Brain microvascular endothelial cell (primary cell): ENCODE results near the gene PMEPA1.

Experiments
- DNase-seq: peaks from one replicate; pipeline ENCODE4 v3.0.0-alpha.2; 2020
- H3K27ac ChIP-seq: fragments of 250-450 bp; sonication (Bioruptor Pico); 2 replicates; pipeline ENCODE4 v1.5.1; 2020; ENCODE audit warnings: mild to moderate bottlenecking, moderate library complexity
- H3K27me3 ChIP-seq: fragments of 250-450 bp; sonication (Bioruptor Pico); replicated peaks from 2 replicates; pipeline ENCODE4 v1.5.1; 2020; ENCODE audit warnings: mild to moderate bottlenecking
- H3K36me3 ChIP-seq: fragments of 250-450 bp; sonication (Bioruptor Pico); replicated peaks from 2 replicates; pipeline ENCODE4 v1.5.1; 2020; ENCODE audit warnings: mild to moderate bottlenecking
- H3K4me3 ChIP-seq: 2 replicates; pipeline ENCODE4 v1.5.1; 2011; ENCODE audit warnings: low read depth, mild to moderate bottlenecking, control low read depth, low read length, moderate library complexity
- in situ Hi-C: cut with HindIII; loops from 2 replicates; pipeline ENCODE4 v1.10.0; 2017; ENCODE audit warnings: low sequenced_read_pairs, low pct_ligation_motif_present
- TF ChIP-seq, protein P1 (sequence below): IDR thresholded peaks from 2 replicates; pipeline ENCODE4 v1.5.1; 2011; ENCODE audit warnings: low read depth, mild to moderate bottlenecking, moderate library complexity, low read length, control low read depth, inconsistent platforms; ENCODE audit errors: missing control alignments

PMEPA1 gene

DNA sequence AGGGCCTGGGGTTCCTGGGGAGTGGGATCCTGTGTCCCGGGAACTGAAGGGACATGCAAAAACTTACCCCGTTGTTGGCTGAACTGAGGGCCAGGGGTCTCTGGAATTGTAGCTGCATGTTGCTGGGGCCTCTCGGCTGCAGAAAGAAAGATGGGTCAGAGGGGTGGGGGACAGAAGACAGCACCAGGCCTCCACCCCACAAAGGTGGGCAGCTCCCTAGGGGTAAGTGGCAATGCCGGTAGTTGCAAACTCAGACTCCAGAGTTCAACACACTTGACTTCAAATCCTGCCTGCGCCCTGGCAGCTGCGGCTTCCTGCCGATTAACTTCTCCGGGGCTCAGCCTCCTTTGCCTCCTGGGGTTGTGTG lies 94.4 kb downstream of the PMEPA1 start:
- no peaks in the 10 kb centered on the region for H3K36me3 ChIP-seq
- no peak overlapping the region for H3K27ac ChIP-seq
- no peak for DNase-seq
- TF ChIP-seq, protein P1, sequence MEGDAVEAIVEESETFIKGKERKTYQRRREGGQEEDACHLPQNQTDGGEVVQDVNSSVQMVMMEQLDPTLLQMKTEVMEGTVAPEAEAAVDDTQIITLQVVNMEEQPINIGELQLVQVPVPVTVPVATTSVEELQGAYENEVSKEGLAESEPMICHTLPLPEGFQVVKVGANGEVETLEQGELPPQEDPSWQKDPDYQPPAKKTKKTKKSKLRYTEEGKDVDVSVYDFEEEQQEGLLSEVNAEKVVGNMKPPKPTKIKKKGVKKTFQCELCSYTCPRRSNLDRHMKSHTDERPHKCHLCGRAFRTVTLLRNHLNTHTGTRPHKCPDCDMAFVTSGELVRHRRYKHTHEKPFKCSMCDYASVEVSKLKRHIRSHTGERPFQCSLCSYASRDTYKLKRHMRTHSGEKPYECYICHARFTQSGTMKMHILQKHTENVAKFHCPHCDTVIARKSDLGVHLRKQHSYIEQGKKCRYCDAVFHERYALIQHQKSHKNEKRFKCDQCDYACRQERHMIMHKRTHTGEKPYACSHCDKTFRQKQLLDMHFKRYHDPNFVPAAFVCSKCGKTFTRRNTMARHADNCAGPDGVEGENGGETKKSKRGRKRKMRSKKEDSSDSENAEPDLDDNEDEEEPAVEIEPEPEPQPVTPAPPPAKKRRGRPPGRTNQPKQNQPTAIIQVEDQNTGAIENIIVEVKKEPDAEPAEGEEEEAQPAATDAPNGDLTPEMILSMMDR: no peak
- H3K27me3 ChIP-seq: peaks cover 3% of the 10 kb centered on the region
- in situ Hi-C loops: loop anchor here (10.0 kb wide), 1 partner anchor 569 kb away; no protein-coding TSS in a partner anchor
- H3K4me3 ChIP-seq: no peak overlapping the region

DNA sequence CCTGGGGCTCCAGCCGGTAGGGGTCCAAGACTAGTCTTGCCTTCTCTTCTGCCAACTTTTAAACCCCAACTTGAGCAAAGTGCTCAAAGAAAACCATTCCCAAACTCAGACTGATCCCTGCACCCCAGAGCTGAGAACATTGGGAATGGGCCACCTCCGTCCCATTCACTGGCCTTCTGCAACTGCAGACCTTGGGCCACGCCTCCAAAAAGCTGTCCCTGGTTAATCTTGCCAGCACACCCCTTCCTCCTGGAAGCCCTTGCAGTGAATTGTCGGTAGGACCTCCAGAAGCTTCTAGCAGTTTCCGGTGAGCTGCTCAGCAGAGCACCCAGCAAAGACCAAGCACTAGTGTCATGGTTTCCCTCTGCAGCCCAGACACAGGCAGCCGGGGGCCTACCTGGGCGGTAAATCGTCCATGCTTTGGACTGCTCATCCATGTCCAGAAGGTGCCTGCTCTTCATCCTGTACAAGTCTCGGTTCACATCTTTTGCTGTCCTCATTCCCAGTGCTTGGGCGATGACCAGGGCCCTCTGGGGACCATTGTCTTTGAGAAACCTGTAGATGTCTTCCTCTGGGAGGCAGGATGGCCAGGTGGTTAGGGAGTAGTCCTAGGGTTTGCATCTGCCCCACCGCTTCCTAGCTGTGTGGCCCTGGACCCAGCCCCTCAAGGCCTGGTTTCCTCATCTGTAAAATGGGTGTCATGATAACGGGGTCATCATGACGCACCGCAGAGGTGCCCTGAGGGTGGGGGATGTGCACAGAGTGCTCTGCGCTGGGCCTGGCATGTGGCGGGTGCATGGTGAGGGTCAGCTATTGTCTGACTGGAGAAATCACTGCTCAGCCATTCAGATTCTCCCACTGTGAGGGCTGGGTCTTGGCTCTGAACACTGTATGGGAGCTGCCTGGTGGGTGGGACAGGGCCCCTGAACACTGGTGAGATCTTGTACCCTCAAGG lies 95.0 kb downstream of the PMEPA1 start:
- Histone ChIP-seq H3K4me3 (no peak overlapping the region), H3K36me3 (no peaks in the 10 kb centered on the region), H3K27me3 (peaks cover 4% of the 10 kb centered on the region), H3K27ac (no peak overlapping the region)
- DNase-seq: no peak
- TF ChIP-seq, protein P1: no peak
- in situ Hi-C loops: loop anchor here (10.0 kb wide), 1 partner anchor 570 kb away; no protein-coding TSS in a partner anchor

DNA sequence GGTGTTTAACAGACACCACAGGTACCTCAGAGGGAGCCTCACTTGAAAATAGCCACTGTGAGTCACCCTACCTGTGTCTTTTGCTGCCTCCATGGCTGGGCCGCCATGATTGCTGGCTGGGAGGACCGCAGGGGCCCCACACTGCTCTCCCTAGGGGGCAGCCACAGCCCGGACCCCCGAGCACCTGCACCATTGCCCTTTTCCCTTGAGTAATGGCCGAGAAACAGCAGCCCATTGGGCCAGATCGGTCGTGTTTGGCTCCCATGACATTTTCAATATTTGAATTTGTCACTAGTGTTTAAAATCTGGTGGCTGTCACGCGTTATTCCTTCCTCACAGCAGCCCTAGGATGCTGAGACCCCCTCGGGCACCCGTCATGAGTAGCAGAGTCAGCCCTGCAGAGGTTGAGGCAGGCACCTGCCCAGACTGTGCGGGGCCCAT lies 96.3 kb downstream of the PMEPA1 start:
- H3K36me3 ChIP-seq: no peaks in the 10 kb centered on the region

DNA sequence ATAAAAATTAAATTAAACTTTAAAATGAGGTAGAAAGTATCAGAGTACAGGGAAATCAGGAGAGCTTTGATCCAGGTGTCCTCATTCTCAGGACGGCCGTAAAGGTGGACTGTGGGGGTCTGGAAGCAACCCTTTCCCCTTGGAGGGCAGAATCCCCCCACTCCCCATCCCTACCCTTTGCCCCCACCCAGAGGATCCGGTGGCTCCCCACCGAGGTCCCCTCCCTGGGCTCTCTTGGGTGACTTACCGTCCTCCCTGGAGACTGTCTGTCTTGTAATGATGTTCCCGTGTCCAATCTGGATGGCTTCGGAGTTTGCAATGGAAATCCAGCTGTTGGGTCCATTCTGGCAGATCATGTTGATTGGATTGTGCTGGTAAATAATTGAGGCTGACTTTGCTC lies 96.9 kb downstream of the PMEPA1 start:
- Histone ChIP-seq H3K36me3 (no peaks in the 10 kb centered on the region), H3K4me3 (no peak overlapping the region), H3K27me3 (peaks cover 3% of the 10 kb centered on the region), H3K27ac (no peak overlapping the region)
- DNase-seq: no peak
- TF ChIP-seq, protein P1: no peak
- in situ Hi-C loops: loop anchor here (10.0 kb wide), 1 partner anchor 572 kb away; no protein-coding TSS in a partner anchor

More for the DNA sequence above, 96.3 kb downstream of the PMEPA1 start:
- TF ChIP-seq, protein P1: no peak
- H3K27ac ChIP-seq: no peak overlapping the region
- H3K27me3 ChIP-seq: peaks cover 5% of the 10 kb centered on the region
- no peak for DNase-seq
- no peak overlapping the region for H3K4me3 ChIP-seq
- in situ Hi-C loops: loop anchor here (10.0 kb wide), 1 partner anchor 571 kb away; no protein-coding TSS in a partner anchor

DNA sequence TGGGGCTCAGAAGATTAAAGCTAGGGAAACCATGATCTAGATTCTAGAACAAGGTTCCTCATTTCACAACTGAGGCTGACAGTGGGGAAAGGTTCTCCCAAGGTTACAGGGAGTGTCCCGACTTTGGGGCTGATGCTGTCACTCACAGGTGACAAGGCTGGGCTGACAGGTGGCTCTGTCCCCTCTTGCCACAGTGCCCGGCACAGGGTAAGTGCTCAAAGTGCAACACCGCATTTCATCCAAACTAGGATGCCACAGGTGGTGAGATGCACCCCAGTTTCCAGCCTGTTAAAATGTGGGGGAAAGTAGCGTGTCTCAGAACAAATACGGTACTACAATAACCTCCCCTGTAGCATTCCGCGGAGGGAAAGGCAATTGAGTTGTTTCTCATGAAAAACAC lies 97.4 kb downstream of the PMEPA1 start:
- Histone ChIP-seq H3K27ac (no peak overlapping the region), H3K36me3 (no peaks in the 10 kb centered on the region), H3K27me3 (peaks cover 2% of the 10 kb centered on the region), H3K4me3 (no peak overlapping the region)
- in situ Hi-C loops: loop anchor here (10.0 kb wide), 1 partner anchor 572 kb away; no protein-coding TSS in a partner anchor
- TF ChIP-seq, protein P1: no peak
- no peak for DNase-seq
